SK-N-SH treated with all-trans-retinoic acid at 6 μM for 48 hours (cell line): ENCODE data around the gene AGBL3.

Source experiments
- ATAC-seq: fragments of 200-7000 bp; cut with Tn5 transposase; 3 replicates; pipeline ENCODE4 v1.9.1; 2020; ENCODE audit warnings: mild to moderate bottlenecking, moderate library complexity
- BACH2 ChIP-seq: fragments of 250-450 bp; sonication (Bioruptor Pico); IDR thresholded peaks from 2 replicates; pipeline ENCODE4 v1.9.0; 2021; ENCODE audit warnings: mild to moderate bottlenecking, borderline replicate concordance
- CSDC2 ChIP-seq: fragments of 250-450 bp; sonication (Bioruptor Pico); IDR thresholded peaks from 2 replicates; pipeline ENCODE4 v1.5.0; 2020; ENCODE audit warnings: mild to moderate bottlenecking, moderate library complexity
- CSRNP3 ChIP-seq: fragments of 250-450 bp; sonication (Bioruptor Pico); IDR thresholded peaks from 2 replicates; pipeline ENCODE4 v1.5.1; 2021; ENCODE audit warnings: mild to moderate bottlenecking, moderate library complexity
- ESRRG ChIP-seq: fragments of 250-450 bp; sonication (Bioruptor Pico); IDR thresholded peaks from 2 replicates; pipeline ENCODE4 v1.6.1; 2021; ENCODE audit warnings: mild to moderate bottlenecking
- GLIS3 ChIP-seq: fragments of 250-450 bp; sonication (Bioruptor Pico); IDR thresholded peaks from 2 replicates; pipeline ENCODE4 v1.5.0; 2020; ENCODE audit warnings: mild to moderate bottlenecking, moderate library complexity
- ISL1 ChIP-seq: fragments of 250-450 bp; sonication (Bioruptor Pico); IDR thresholded peaks from 2 replicates; pipeline ENCODE4 v2.1.2; 2022; ENCODE audit warnings: mild to moderate bottlenecking, moderate library complexity
- OSR1 ChIP-seq: fragments of 250-450 bp; sonication (Bioruptor Pico); IDR thresholded peaks from 2 replicates; pipeline ENCODE4 v1.8.0; 2022; ENCODE audit warnings: moderate library complexity, mild to moderate bottlenecking, inconsistent platforms
- PATZ1 ChIP-seq: fragments of 250-450 bp; sonication (Bioruptor Pico); IDR thresholded peaks from 2 replicates; pipeline ENCODE4 v1.8.0; 2020; ENCODE audit warnings: mild to moderate bottlenecking, moderate library complexity, borderline replicate concordance
- POU6F1 ChIP-seq: fragments of 250-450 bp; sonication (Bioruptor Pico); IDR thresholded peaks from 2 replicates; pipeline ENCODE4 v1.8.0; 2021; ENCODE audit warnings: low read depth, mild to moderate bottlenecking, moderate library complexity, borderline replicate concordance
- PPARA ChIP-seq: fragments of 250-450 bp; sonication (Bioruptor Pico); IDR thresholded peaks from 2 replicates; pipeline ENCODE4 v1.5.0; 2020; ENCODE audit warnings: mild to moderate bottlenecking, borderline replicate concordance
- RARB ChIP-seq: fragments of 250-450 bp; sonication (Bioruptor Pico); IDR thresholded peaks from 2 replicates; pipeline ENCODE4 v1.8.0; 2021; ENCODE audit warnings: mild to moderate bottlenecking, moderate library complexity
- SNAI2 ChIP-seq: fragments of 250-450 bp; sonication (Bioruptor Pico); IDR thresholded peaks from 2 replicates; pipeline ENCODE4 v1.5.0; 2020; ENCODE audit warnings: mild to moderate bottlenecking, moderate library complexity
- TCF4 ChIP-seq: fragments of 250-450 bp; sonication (Bioruptor Pico); IDR thresholded peaks from 2 replicates; pipeline ENCODE4 v1.8.0; 2021; ENCODE audit warnings: mild to moderate bottlenecking, moderate library complexity, borderline replicate concordance
- TOX ChIP-seq: fragments of 250-450 bp; sonication (Bioruptor Pico); IDR thresholded peaks from 2 replicates; pipeline ENCODE4 v1.8.0; 2021; ENCODE audit warnings: mild to moderate bottlenecking, moderate library complexity, borderline replicate concordance
- TSHZ2 ChIP-seq: fragments of 250-450 bp; sonication (Bioruptor Pico); IDR thresholded peaks from 2 replicates; pipeline ENCODE4 v1.5.0; 2020; ENCODE audit warnings: mild to moderate bottlenecking, moderate library complexity
- ZC3H10 ChIP-seq: fragments of 250-450 bp; sonication (Bioruptor Pico); IDR thresholded peaks from 2 replicates; pipeline ENCODE4 v1.5.1; 2021; ENCODE audit warnings: mild to moderate bottlenecking, moderate library complexity
- ZFP3 ChIP-seq: fragments of 250-450 bp; sonication (Bioruptor Pico); IDR thresholded peaks from 2 replicates; pipeline ENCODE4 v1.5.0; 2020; ENCODE audit warnings: mild to moderate bottlenecking, moderate library complexity
- ZFP30 ChIP-seq: fragments of 450-650 bp; formaldehyde crosslinking; IDR thresholded peaks from 2 replicates; pipeline ENCODE4 v1.5.0; 2022; ENCODE audit warnings: mild to moderate bottlenecking, moderate library complexity
- ZNF70 ChIP-seq: fragments of 450-650 bp; formaldehyde crosslinking; IDR thresholded peaks from 2 replicates; pipeline ENCODE4 v1.5.0; 2020; ENCODE audit warnings: mild to moderate bottlenecking, moderate library complexity
- ZNF8 ChIP-seq: fragments of 450-650 bp; formaldehyde crosslinking; IDR thresholded peaks from 2 replicates; pipeline ENCODE4 v1.5.0; 2020; ENCODE audit warnings: mild to moderate bottlenecking, moderate library complexity

The AGBL3 gene

GRCh38 chr7:135156290-135156689 lies 170.0 kb downstream of the AGBL3 start:
- TF ChIP-seq RARB (CRISPR knock-in tag) (no peak), ISL1 (CRISPR knock-in tag) (no peak), OSR1 (CRISPR knock-in tag) (no peak)
- TF ChIP-seq, all 23 proteins: peak for 0
- ATAC-seq, result no peak

- ATAC-seq, result no peak
- TF ChIP-seq ISL1 (CRISPR knock-in tag), result no peak
- no peak for TF ChIP-seq ZNF70 (CRISPR knock-in tag)
- no peak for TF ChIP-seq PATZ1
- no peak for TF ChIP-seq BACH2 (CRISPR knock-in tag)
- TF ChIP-seq CSDC2, result no peak
- no peak for TF ChIP-seq RARB (CRISPR knock-in tag)
- no peak for TF ChIP-seq TOX
- TF ChIP-seq TCF4 (CRISPR knock-in tag), result no peak
- no peak for TF ChIP-seq ZNF8 (CRISPR knock-in tag)
- no peak for TF ChIP-seq OSR1 (CRISPR knock-in tag)
- no peak for TF ChIP-seq SNAI2 (CRISPR knock-in tag)
- TF ChIP-seq CSRNP3 (CRISPR knock-in tag), result no peak
- TF ChIP-seq ZFP3, result no peak
- no peak for TF ChIP-seq PPARA (CRISPR knock-in tag)
- TF ChIP-seq ZC3H10 (CRISPR knock-in tag), result no peak
- no peak for TF ChIP-seq TSHZ2 (CRISPR knock-in tag)
- TF ChIP-seq ESRRG (CRISPR knock-in tag), result no peak
- TF ChIP-seq GLIS3 (CRISPR knock-in tag), result no peak
- TF ChIP-seq, all 23 proteins: peak for 0
These were observed 171.9 kb downstream of the AGBL3 start for GRCh38 chr7:135158141-135158655.

GRCh38 chr7:135158874-135159273 lies 172.6 kb downstream of the AGBL3 start:
- no peak for ATAC-seq
- no peak for TF ChIP-seq PATZ1
- TF ChIP-seq, all 23 proteins: peak for 0

- no peak for ATAC-seq
- TF ChIP-seq SNAI2 (CRISPR knock-in tag), result no peak
- TF ChIP-seq TSHZ2 (CRISPR knock-in tag), result no peak
- no peak for TF ChIP-seq ZFP30 (CRISPR knock-in tag)
- TF ChIP-seq PPARA (CRISPR knock-in tag), result no peak
- no peak for TF ChIP-seq ZC3H10 (CRISPR knock-in tag)
- TF ChIP-seq BACH2 (CRISPR knock-in tag), result no peak
- TF ChIP-seq ISL1 (CRISPR knock-in tag), result no peak
- TF ChIP-seq GLIS3 (CRISPR knock-in tag), result no peak
- no peak for TF ChIP-seq POU6F1 (CRISPR knock-in tag)
- TF ChIP-seq PATZ1, result no peak
- TF ChIP-seq ESRRG (CRISPR knock-in tag), result no peak
- no peak for TF ChIP-seq CSDC2
These were observed 173.2 kb downstream of the AGBL3 start for GRCh38 chr7:135159359-135160085.
